ENCODE measurements around the gene HMMR. TPM values are rescaled to one million over a fixed set of nuclear protein-coding genes. Genes with fewer than 3 reads are reported as not detected.
A peak's percentile ranks its signal among the peaks of the same experiment; 100 is the strongest.

HMMR gene
- total RNA-seq, 3 donors from 2014 or later, result 0.15 to 3.5 TPM; not detected in 1

GRCh38 chr5:163506726-163507125, 46.3 kb downstream of the HMMR start:
- Histone ChIP-seq H3K4me3 (peak overlapping the region; percentile 58 to 75 (median 71)), H3K4me1 (peaks cover 5 to 18% of the 10 kb centered on the region in 2 donors), H3K27ac (peak overlapping the region; percentile 98 to 99), H3K9me3 (no peaks in the 10 kb centered on the region), H3K36me3 (no peaks in the 10 kb centered on the region), H3K27me3 (no peaks in the 10 kb centered on the region)
- no peak for DNase-seq (ENCODE audit: low spot score in 2 of 2)
- intact Hi-C loops (cut with DNase I; ENCODE audit: low total_unique reads), result no loop called here
- TF ChIP-seq CTCF (IDR thresholded peaks at IDR 0.05) (no peak), POLR2AphosphoS5 (IDR thresholded peaks at IDR 0.05) (no peak), POLR2A (IDR thresholded peaks at IDR 0.05) (no peak)

- H3K9me3 ChIP-seq, result no peaks in the 10 kb centered on the region
- peak overlapping the region; percentile 77 to 99 for H3K27ac ChIP-seq
- H3K27me3 ChIP-seq, result no peaks in the 10 kb centered on the region
- H3K36me3 ChIP-seq, result no peaks in the 10 kb centered on the region
- peak overlapping the region in 2 of 3 donors; percentile 35 to 71 for H3K4me3 ChIP-seq
- peaks cover 5 to 18% of the 10 kb centered on the region in 2 donors for H3K4me1 ChIP-seq
- TF ChIP-seq POLR2AphosphoS5 (IDR thresholded peaks at IDR 0.05) (no peak), CTCF (IDR thresholded peaks at IDR 0.05) (no peak), POLR2A (IDR thresholded peaks at IDR 0.05) (no peak)
- no peak for DNase-seq (ENCODE audit: low spot score in 2 of 2)
- intact Hi-C loops (cut with DNase I; ENCODE audit: low total_unique reads), result no loop called here
Measured at GRCh38 chr5:163508753-163509152, 48.3 kb downstream of the HMMR start.

GRCh38 chr5:163509291-163509951, 49.0 kb downstream of the HMMR start:
- H3K4me1 ChIP-seq, result peaks cover 5 to 18% of the 10 kb centered on the region in 2 donors
- TF ChIP-seq POLR2A (IDR thresholded peaks at IDR 0.05) (no peak), POLR2AphosphoS5 (IDR thresholded peaks at IDR 0.05) (no peak), CTCF (IDR thresholded peaks at IDR 0.05) (no peak)
- no peaks in the 10 kb centered on the region for H3K36me3 ChIP-seq
- DNase-seq (ENCODE audit: low spot score in 2 of 2), result peak in 1 of 2 donors; percentile 55
- H3K27me3 ChIP-seq, result no peaks in the 10 kb centered on the region
- H3K4me3 ChIP-seq, result peak overlapping the region; percentile 3 to 71 (median 35)
- peak overlapping the region; percentile 77 to 99 for H3K27ac ChIP-seq
- intact Hi-C loops (cut with DNase I; ENCODE audit: low total_unique reads), result no loop called here
- H3K9me3 ChIP-seq, result no peaks in the 10 kb centered on the region

GRCh38 chr5:163512526-163512925, 52.1 kb downstream of the HMMR start:
- TF ChIP-seq CTCF (IDR thresholded peaks at IDR 0.05), result no peak
- TF ChIP-seq POLR2A (IDR thresholded peaks at IDR 0.05), result no peak
- TF ChIP-seq POLR2AphosphoS5 (IDR thresholded peaks at IDR 0.05), result no peak
- peaks cover 3% of the 10 kb centered on the region for H3K36me3 ChIP-seq
- no peaks in the 10 kb centered on the region for H3K27me3 ChIP-seq
- DNase-seq (ENCODE audit: low spot score in 2 of 2), result no peak
- no peaks in the 10 kb centered on the region for H3K9me3 ChIP-seq
- no peak overlapping the region for H3K27ac ChIP-seq
- peaks cover 5 to 9% of the 10 kb centered on the region in 2 donors for H3K4me1 ChIP-seq
- intact Hi-C loops (cut with DNase I; ENCODE audit: low total_unique reads), result no loop called here
- H3K4me3 ChIP-seq, result no peak overlapping the region

GRCh38 chr5:163525096-163525495, 64.7 kb downstream of the HMMR start:
- DNase-seq (ENCODE audit: low spot score in 2 of 2), result no peak
- Histone ChIP-seq H3K27me3 (no peaks in the 10 kb centered on the region), H3K4me1 (no peaks in the 10 kb centered on the region), H3K27ac (no peak overlapping the region), H3K9me3 (no peaks in the 10 kb centered on the region), H3K36me3 (no peaks in the 10 kb centered on the region), H3K4me3 (no peak overlapping the region)
- intact Hi-C loops (cut with DNase I; ENCODE audit: low total_unique reads), result loop anchor here (10.0 kb wide), 1 partner anchor 520 kb away; no protein-coding TSS in a partner anchor
- TF ChIP-seq POLR2AphosphoS5 (IDR thresholded peaks at IDR 0.05) (no peak), CTCF (IDR thresholded peaks at IDR 0.05) (no peak), POLR2A (IDR thresholded peaks at IDR 0.05) (no peak)

All from breast epithelium (tissue), 4 donors.